HepG2 (cell line): ENCODE data around the gene SCRN3. TPM values are rescaled to one million over a fixed set of nuclear protein-coding genes. Genes with fewer than 3 reads are reported as not detected.
A peak's percentile ranks its signal among the peaks of the same experiment; 100 is the strongest.

Experiments used
- ATAC-seq: fragments of 200-7000 bp; cut with Tn5 transposase; 3 replicates; pipeline ENCODE4 v1.9.1; 2020; ENCODE audit warnings: mild to moderate bottlenecking, moderate library complexity
- BruUV-seq: library from RNA; stranded (reverse); fragments of 400-500 nt; replicated peaks from 2 replicates; lab custom pipeline; 2021; lab: Mats Ljungman, UMichigan
- CTCF ChIA-PET: fragments of 300-600 bp; formaldehyde crosslinking; extraction: SDS; loops from one replicate; lab custom pipeline; 2021; ENCODE audit warnings: low total read pairs, inconsistent platforms, low intra/inter-chr PET ratio; lab: Yijun Ruan, JAX
- POLR2A ChIA-PET: fragments of 350-600 bp; sonication (Branson Sonifier 250); formaldehyde crosslinking; loops from one replicate; lab custom pipeline; 2020; ENCODE audit warnings: antibody characterized with exemption, inconsistent platforms; lab: Yijun Ruan, JAX
- DNase-seq: peaks from one replicate; pipeline ENCODE4 v3.0.0-alpha.2; 2015; ENCODE audit warnings: low spot score
- FAIRE-seq: peaks from 3 replicates; lab custom pipeline; 2011; peaks lifted over from hg19 to GRCh38; lab: Jason Lieb, UNC
- H2AFZ ChIP-seq: one replicate; pipeline ENCODE4 v1.6.1; 2011; ENCODE audit warnings: low read length, inconsistent platforms
- H3K27ac ChIP-seq: fragments of 300-600 bp; 3 replicates; pipeline ENCODE4 v1.8.0; 2011; ENCODE audit warnings: mixed run types, mild to moderate bottlenecking, mixed read lengths, low read length, inconsistent platforms; ENCODE audit not compliant: insufficient read depth; ENCODE audit errors: extremely low read length
- H3K27me3 ChIP-seq, 2 experiments: fragments of 200-600 bp in 1 of 2; 2 replicates in 1 of 2; 3 replicates in 1 of 2; pipeline versions ENCODE4 v1.6.0 to v1.8.0; 2011; ENCODE audit warnings: low read length in 2 of 2, mild to moderate bottlenecking in 2 of 2, moderate library complexity in 2 of 2, inconsistent platforms in 1 of 2; ENCODE audit not compliant: insufficient read depth in 2 of 2, control insufficient read depth in 1 of 2
- H3K36me3 ChIP-seq, 2 experiments: fragments of 200-600 bp in 1 of 2; replicated peaks in 1 of 2; 2 replicates in 1 of 2; 3 replicates in 1 of 2; pipeline versions ENCODE4 v1.5.1 to v1.8.0; 2011; ENCODE audit warnings: low read length in 2 of 2, inconsistent platforms in 1 of 2; ENCODE audit not compliant: insufficient read depth in 2 of 2, control insufficient read depth in 1 of 2
- H3K4me1 ChIP-seq: 2 replicates; pipeline ENCODE4 v1.5.1; 2012; ENCODE audit warnings: low read length, inconsistent platforms; ENCODE audit not compliant: insufficient read depth
- H3K4me2 ChIP-seq: 2 replicates; pipeline ENCODE4 v1.6.0; 2011; ENCODE audit warnings: low read depth, low read length, inconsistent platforms
- H3K4me3 ChIP-seq, 3 experiments: fragments of 200-600 bp in 1 of 3; sonication (generic), shearing (Covaris generic) in 1 of 3; replicated peaks in 1 of 3; 2 replicates each; pipeline ENCODE4 v1.5.1; 2011 to 2016; ENCODE audit warnings: low read length in 3 of 3, inconsistent platforms in 2 of 3, low read depth in 2 of 3, mild to moderate bottlenecking in 2 of 3, control low read depth in 1 of 3, mixed read lengths in 1 of 3; ENCODE audit not compliant: insufficient read depth in 1 of 3
- H3K79me2 ChIP-seq: one replicate; pipeline ENCODE4 v1.6.1; 2011; ENCODE audit warnings: low read length, inconsistent platforms; ENCODE audit not compliant: insufficient read depth
- H3K9ac ChIP-seq: 2 replicates; pipeline ENCODE4 v1.6.0; 2011; ENCODE audit warnings: mild to moderate bottlenecking, low read depth, low read length, inconsistent platforms; ENCODE audit not compliant: insufficient read depth
- H3K9me3 ChIP-seq: 2 replicates; pipeline ENCODE4 v1.5.1; 2012; ENCODE audit warnings: mild to moderate bottlenecking, low read length
- H4K20me1 ChIP-seq: 2 replicates; pipeline ENCODE4 v1.6.0; 2011; ENCODE audit warnings: inconsistent platforms, mild to moderate bottlenecking, low read length, moderate library complexity; ENCODE audit not compliant: insufficient read depth
- CCDC6 ChIP-seq: sonication (generic); formaldehyde crosslinking; IDR thresholded peaks from 2 replicates; pipeline ENCODE4 v1.8.1; 2022; ENCODE audit warnings: mild to moderate bottlenecking, missing genetic modification reagents, moderate library complexity
- FOXK1 ChIP-seq: sonication (generic); formaldehyde crosslinking; IDR thresholded peaks from 2 replicates; pipeline ENCODE4 v1.4.0; 2020; ENCODE audit warnings: low read depth, missing genetic modification reagents, borderline replicate concordance
- GTF2F1 ChIP-seq: fragments of 150-350 bp; IDR thresholded peaks from 2 replicates; pipeline ENCODE4 v1.6.1; 2014; ENCODE audit warnings: low read length
- MAFK ChIP-seq, 2 experiments: IDR thresholded peaks in 1 of 2; conservative IDR thresholded peaks in 1 of 2; 2 replicates each; pipeline ENCODE4 v1.6.1; 2011; ENCODE audit warnings: improper control_type of control experiment in 2 of 2, low read length in 2 of 2
- MED8 ChIP-seq: sonication (generic); formaldehyde crosslinking; IDR thresholded peaks from 2 replicates; pipeline ENCODE4 v1.8.1; 2023; ENCODE audit warnings: mild to moderate bottlenecking, missing genetic modification reagents; ENCODE audit not compliant: insufficient replicate concordance
- NRL ChIP-seq: sonication (generic); formaldehyde crosslinking; IDR thresholded peaks from 2 replicates; pipeline ENCODE4 v1.5.0; 2020; ENCODE audit warnings: missing genetic modification reagents, mild to moderate bottlenecking, moderate library complexity, borderline replicate concordance
- PRMT3 ChIP-seq: sonication (generic); formaldehyde crosslinking; IDR thresholded peaks from 2 replicates; pipeline ENCODE4 v1.8.1; 2022; ENCODE audit warnings: low read depth, mild to moderate bottlenecking, moderate library complexity, missing genetic modification reagents, borderline replicate concordance
- ZNF839 ChIP-seq: sonication (generic); formaldehyde crosslinking; IDR thresholded peaks from 2 replicates; pipeline ENCODE4 v1.4.0; 2020; ENCODE audit warnings: missing genetic modification reagents, mild to moderate bottlenecking, borderline replicate concordance
- in situ Hi-C: cut with HindIII; loops from 2 replicates; pipeline ENCODE4 v1.10.0; 2017; ENCODE audit warnings: low pct_unique_long_range_greater_than_20kb; ENCODE audit not compliant: extremely low pct_ligation_motif_present
- intact Hi-C: fragments of 100-400 bp; cut with micrococcal nuclease; formaldehyde crosslinking; loops from one replicate; pipeline ENCODE4 v1.10.0; 2022; ENCODE audit not compliant: unreplicated experiment
- polyA plus RNA-seq, 8 experiments: library from polyadenylated mRNA; depleted of rRNA in 3 of 8; stranded (reverse) in 7 of 8; unstranded in 1 of 8; fragments of >200 nt; fragmentation: Illumina TruSeq in 4 of 8; extraction: Trizol in 4 of 8; gene quantifications; 2 replicates each; pipeline versions ENCODE4 v1.2.1 to v1.2.3, GENCODE V29; 2011 to 2016; ENCODE audit warnings: low read depth in 4 of 8, missing spikeins in 1 of 8, mixed read lengths in 1 of 8; ENCODE audit not compliant: insufficient read depth in 1 of 8
- total RNA-seq, 5 experiments: library from RNA; depleted of rRNA; stranded (reverse); fragments of >200 nt; fragmentation: Illumina TruSeq; extraction: Trizol; gene quantifications; 2 replicates each; pipeline ENCODE4 v1.2.3, GENCODE V29; 2016; ENCODE audit warnings: low read depth in 1 of 5
- TF ChIP-seq, protein P1 (sequence below): sonication (generic); formaldehyde crosslinking; conservative IDR thresholded peaks from 2 replicates; pipeline ENCODE4 v1.4.0; 2020; ENCODE audit warnings: missing genetic modification reagents

The SCRN3 gene
- total and polyA plus RNA-seq, 2 of the 13 experiments (the other 11 are each of a cell fraction or from before 2014, with no cell fraction given), result 6.6 to 11.3 TPM

DNA sequence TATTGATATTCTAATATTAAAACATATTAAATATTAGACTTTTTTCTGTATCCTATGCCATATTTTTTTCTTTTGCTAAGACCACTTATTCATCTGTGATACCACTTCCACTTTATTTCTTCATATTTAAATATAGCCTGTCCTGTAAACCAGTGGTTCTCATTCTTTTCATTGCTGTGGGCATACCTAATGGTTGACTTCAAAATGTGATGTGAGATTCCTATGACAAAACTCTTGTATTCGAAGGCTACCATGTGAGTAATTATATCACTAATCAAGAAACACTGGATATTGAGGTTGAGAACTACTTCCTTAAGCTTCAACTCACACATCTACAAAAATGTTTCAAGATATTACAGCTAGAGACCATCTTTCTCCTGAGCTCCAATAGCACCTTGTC lies 3.6 kb downstream of the SCRN3 start (continued):
- no peak for TF ChIP-seq MED8 (CRISPR knock-in tag)
- TF ChIP-seq CCDC6 (CRISPR knock-in tag), result no peak
- TF ChIP-seq PRMT3, result no peak
- TF ChIP-seq ZNF839 (CRISPR knock-in tag), result no peak
- no peak for TF ChIP-seq NRL (CRISPR knock-in tag)
- TF ChIP-seq, protein P1, sequence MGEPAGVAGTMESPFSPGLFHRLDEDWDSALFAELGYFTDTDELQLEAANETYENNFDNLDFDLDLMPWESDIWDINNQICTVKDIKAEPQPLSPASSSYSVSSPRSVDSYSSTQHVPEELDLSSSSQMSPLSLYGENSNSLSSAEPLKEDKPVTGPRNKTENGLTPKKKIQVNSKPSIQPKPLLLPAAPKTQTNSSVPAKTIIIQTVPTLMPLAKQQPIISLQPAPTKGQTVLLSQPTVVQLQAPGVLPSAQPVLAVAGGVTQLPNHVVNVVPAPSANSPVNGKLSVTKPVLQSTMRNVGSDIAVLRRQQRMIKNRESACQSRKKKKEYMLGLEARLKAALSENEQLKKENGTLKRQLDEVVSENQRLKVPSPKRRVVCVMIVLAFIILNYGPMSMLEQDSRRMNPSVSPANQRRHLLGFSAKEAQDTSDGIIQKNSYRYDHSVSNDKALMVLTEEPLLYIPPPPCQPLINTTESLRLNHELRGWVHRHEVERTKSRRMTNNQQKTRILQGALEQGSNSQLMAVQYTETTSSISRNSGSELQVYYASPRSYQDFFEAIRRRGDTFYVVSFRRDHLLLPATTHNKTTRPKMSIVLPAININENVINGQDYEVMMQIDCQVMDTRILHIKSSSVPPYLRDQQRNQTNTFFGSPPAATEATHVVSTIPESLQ (CRISPR knock-in tag), result no peak

GRCh38 chr2:174400853-174401252 lies 5.3 kb downstream of the SCRN3 start:
- no peak overlapping the region for H3K4me3 ChIP-seq
- intact Hi-C loops, result no loop called here
- TF ChIP-seq FOXK1 (no peak), MAFK (conservative IDR thresholded peaks at IDR 0.05 in 1 of 2, IDR thresholded peaks at IDR 0.05 in 1 of 2; ENCODE audit: low read length in 2 of 2) (peak; percentile 37 to 39; a peak in 3 of 4 replicates), GTF2F1 (no peak)
- H4K20me1 ChIP-seq, result no peaks in the 10 kb centered on the region
- no peaks in the 10 kb centered on the region for H3K9me3 ChIP-seq
- FAIRE-seq, result no peak
- BruUV-seq, result no TSS peak
- no peaks in the 10 kb centered on the region; a peak in 1 of 5 replicates for H3K27me3 ChIP-seq
- no peaks in the 10 kb centered on the region for H3K79me2 ChIP-seq
- peaks cover 7% of the 10 kb centered on the region for H3K4me1 ChIP-seq
- CTCF ChIA-PET, result no interaction called here
- no peak overlapping the region for H3K4me2 ChIP-seq
- no peak overlapping the region for H2AFZ ChIP-seq
- no peak overlapping the region for H3K9ac ChIP-seq
- H3K36me3 ChIP-seq, result no peaks in the 10 kb centered on the region
- no peak for ATAC-seq
- POLR2A ChIA-PET, result no interaction called here
- H3K27ac ChIP-seq, result no peak overlapping the region
- in situ Hi-C loops, result no loop called here
- DNase-seq, result no peak
